ENCODE results near the gene LBHD1. TPM values are rescaled to one million over a fixed set of nuclear protein-coding genes. Genes with fewer than 3 reads are reported as not detected.
A peak's percentile ranks its signal among the peaks of the same experiment; 100 is the strongest.

Gene LBHD1
- total RNA-seq, 1 donor from 2014 or later: 2.1 TPM

DNA sequence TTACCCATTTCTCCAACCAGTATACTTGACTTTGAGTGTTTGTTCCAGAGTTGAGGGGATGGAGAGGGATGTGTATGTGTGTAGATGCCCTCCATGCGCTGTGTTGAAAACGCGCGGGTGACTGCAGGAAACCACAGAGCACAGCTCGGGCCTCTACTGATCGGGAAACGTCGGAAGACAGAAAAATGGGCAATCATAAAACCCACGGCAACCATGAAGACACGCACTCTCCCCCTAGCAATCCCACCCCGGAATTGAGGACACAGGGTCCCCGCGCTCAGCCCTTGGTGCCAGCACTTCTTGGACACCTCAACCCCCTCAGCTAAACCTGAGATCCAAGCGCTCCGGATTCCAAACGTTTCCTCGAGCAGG is 845 bp downstream of the LBHD1 start:
- Histone ChIP-seq H3K27me3 (ENCODE audit: low read depth) (no peaks in the 10 kb centered on the region), H3K4me1 (peaks cover 72% of the 10 kb centered on the region), H3K4me3 (peak overlapping the region; percentile 81), H3K9me3 (replicated peaks) (no peaks in the 10 kb centered on the region), H3K27ac (replicated peaks) (peak overlapping the region; percentile 91), H3K36me3 (peaks cover 36% of the 10 kb centered on the region)
- TF ChIP-seq, protein P1, sequence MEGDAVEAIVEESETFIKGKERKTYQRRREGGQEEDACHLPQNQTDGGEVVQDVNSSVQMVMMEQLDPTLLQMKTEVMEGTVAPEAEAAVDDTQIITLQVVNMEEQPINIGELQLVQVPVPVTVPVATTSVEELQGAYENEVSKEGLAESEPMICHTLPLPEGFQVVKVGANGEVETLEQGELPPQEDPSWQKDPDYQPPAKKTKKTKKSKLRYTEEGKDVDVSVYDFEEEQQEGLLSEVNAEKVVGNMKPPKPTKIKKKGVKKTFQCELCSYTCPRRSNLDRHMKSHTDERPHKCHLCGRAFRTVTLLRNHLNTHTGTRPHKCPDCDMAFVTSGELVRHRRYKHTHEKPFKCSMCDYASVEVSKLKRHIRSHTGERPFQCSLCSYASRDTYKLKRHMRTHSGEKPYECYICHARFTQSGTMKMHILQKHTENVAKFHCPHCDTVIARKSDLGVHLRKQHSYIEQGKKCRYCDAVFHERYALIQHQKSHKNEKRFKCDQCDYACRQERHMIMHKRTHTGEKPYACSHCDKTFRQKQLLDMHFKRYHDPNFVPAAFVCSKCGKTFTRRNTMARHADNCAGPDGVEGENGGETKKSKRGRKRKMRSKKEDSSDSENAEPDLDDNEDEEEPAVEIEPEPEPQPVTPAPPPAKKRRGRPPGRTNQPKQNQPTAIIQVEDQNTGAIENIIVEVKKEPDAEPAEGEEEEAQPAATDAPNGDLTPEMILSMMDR (IDR thresholded peaks at IDR 0.05; ENCODE audit: borderline replicate concordance): no peak
- intact Hi-C loops (cut with micrococcal nuclease): no loop called here
- no peak for DNase-seq

DNA sequence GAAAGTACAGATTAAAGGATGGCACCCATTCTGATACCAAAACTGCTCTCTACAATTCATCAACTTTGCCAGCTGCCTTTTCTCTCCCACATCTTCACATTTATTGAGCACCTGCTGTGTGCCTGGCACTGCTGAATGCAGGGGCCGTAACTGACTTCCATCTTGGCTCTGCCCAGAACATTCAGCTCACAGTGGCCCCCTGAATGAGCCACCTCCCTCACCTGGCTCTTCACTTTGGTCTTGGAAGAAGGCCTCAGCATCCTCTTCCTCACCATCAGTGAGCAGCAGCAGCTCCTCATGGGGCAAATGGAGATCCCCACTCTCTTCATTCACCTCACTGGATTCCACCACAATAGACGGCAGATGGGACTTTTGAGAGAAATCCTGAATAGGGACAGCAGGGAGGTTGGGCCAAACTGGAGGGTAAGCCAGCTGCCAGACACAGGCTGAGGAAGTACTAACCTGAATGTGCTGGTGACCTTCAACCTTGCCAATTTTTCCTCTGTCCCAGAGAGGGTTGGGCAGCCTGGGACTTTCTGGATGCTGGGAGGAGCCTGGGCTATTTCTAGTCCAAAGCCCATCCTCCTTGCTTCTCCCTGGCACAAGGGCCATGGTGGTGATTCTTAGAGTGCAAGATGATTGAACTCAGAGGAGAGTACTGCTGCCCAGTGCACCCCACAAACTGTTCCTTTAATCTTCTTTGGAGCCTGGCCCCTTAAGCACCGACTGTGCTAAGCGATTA is 2.5 kb downstream of the LBHD1 start:
- Histone ChIP-seq H3K27me3 (ENCODE audit: low read depth) (no peaks in the 10 kb centered on the region), H3K36me3 (peaks cover 19% of the 10 kb centered on the region), H3K4me1 (peaks cover 84% of the 10 kb centered on the region), H3K9me3 (replicated peaks) (no peaks in the 10 kb centered on the region), H3K27ac (replicated peaks) (peak overlapping the region; percentile 91), H3K4me3 (no peak overlapping the region)
- DNase-seq: no peak
- TF ChIP-seq, protein P1 (IDR thresholded peaks at IDR 0.05; ENCODE audit: borderline replicate concordance): no peak
- intact Hi-C loops (cut with micrococcal nuclease): no loop called here

GRCh38 chr11:62667460-62667859 is 4.6 kb downstream of the LBHD1 start:
- TF ChIP-seq, protein P1 (IDR thresholded peaks at IDR 0.05; ENCODE audit: borderline replicate concordance): no peak
- H3K27ac ChIP-seq (replicated peaks): no peak overlapping the region
- no peaks in the 10 kb centered on the region for H3K27me3 ChIP-seq (ENCODE audit: low read depth)
- no peaks in the 10 kb centered on the region for H3K9me3 ChIP-seq (replicated peaks)
- intact Hi-C loops (cut with micrococcal nuclease): no loop called here
- H3K4me3 ChIP-seq: no peak overlapping the region
- peaks cover 80% of the 10 kb centered on the region for H3K4me1 ChIP-seq
- no peak for DNase-seq
- H3K36me3 ChIP-seq: peaks cover 14% of the 10 kb centered on the region

GRCh38 chr11:62666259-62666926 is 5.7 kb downstream of the LBHD1 start:
- Histone ChIP-seq H3K4me1 (peaks cover 70% of the 10 kb centered on the region), H3K4me3 (peak overlapping the region; percentile 93), H3K27ac (replicated peaks) (peak overlapping the region; percentile 95), H3K36me3 (peaks cover 21% of the 10 kb centered on the region), H3K9me3 (replicated peaks) (no peaks in the 10 kb centered on the region), H3K27me3 (ENCODE audit: low read depth) (no peaks in the 10 kb centered on the region)
- TF ChIP-seq, protein P1 (IDR thresholded peaks at IDR 0.05; ENCODE audit: borderline replicate concordance): no peak
- no peak for DNase-seq
- intact Hi-C loops (cut with micrococcal nuclease): no loop called here

DNA sequence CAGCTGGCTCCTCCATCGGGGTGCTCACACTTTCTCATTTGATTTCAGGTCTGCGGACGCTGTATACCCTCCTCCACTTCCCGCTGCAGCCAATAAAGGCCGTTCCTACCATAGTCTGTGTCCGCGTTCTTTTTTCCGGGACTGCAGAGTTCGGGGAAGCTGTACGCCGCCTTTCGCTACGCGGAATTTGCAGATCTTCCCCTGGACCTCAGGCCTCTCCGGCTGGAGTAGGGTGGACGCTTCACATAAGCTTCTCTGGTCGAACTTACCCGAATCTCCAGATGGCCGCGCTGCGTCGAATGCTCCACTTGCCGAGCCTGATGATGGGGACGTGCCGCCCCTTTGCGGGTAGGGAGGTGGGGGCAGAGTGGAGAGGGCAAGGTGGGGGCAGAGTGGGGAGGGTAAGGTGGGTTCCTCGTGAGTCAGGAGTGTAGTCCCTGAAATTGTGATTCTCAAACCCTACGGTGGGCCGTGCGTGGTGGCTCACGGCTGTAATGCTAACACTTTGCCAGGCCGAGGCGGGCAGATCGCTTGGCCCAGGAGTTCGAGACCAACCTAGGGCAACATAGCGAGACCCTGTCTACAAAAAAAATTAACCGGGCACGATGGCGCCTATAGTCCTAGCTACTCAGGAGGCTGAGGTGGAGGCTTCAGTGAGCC is 6.3 kb downstream of the LBHD1 start:
- no peaks in the 10 kb centered on the region for H3K27me3 ChIP-seq (ENCODE audit: low read depth)
- no peaks in the 10 kb centered on the region for H3K9me3 ChIP-seq (replicated peaks)
- no peak for DNase-seq
- peaks cover 64% of the 10 kb centered on the region for H3K4me1 ChIP-seq
- H3K36me3 ChIP-seq: peaks cover 21% of the 10 kb centered on the region
- TF ChIP-seq, protein P1 (IDR thresholded peaks at IDR 0.05; ENCODE audit: borderline replicate concordance): no peak
- intact Hi-C loops (cut with micrococcal nuclease): no loop called here
- peak overlapping the region; percentile 93 for H3K4me3 ChIP-seq
- peak overlapping the region; percentile 95 for H3K27ac ChIP-seq (replicated peaks)
